Erythroblast (primary cell): ENCODE results near the gene PCDH15.

Experiments
- GATA1 ChIP-seq: IDR thresholded peaks from 2 replicates; pipeline ENCODE4 v1.6.1; 2011; ENCODE audit warnings: low read depth, mild to moderate bottlenecking, control low read depth, low read length, moderate library complexity
- POLR2A ChIP-seq: IDR thresholded peaks from 2 replicates; pipeline ENCODE4 v1.6.1; 2011; ENCODE audit warnings: mild to moderate bottlenecking, low read length

GRCh38 chr10:53886325-53887300 lies 914.4 kb downstream of the PCDH15 start:
- TF ChIP-seq POLR2A (no peak), GATA1 (no peak)
